Fibroblast of lung (primary cell): Measurements from ENCODE around the gene CACNG3. TPM values are rescaled to one million over a fixed set of nuclear protein-coding genes. Genes with fewer than 3 reads are reported as not detected.

ENCODE experiments used
- DNase-seq, 2 donors: peaks; one replicate each; pipeline versions ENCODE4 v3.0.0 to v3.0.0-alpha.2; 2010; ENCODE audit warnings: low read depth in 2 of 2
- H2AFZ ChIP-seq: 2 replicates; pipeline ENCODE4 v1.5.1; 2012; ENCODE audit warnings: low read length, control low read depth, inconsistent platforms
- H3K27ac ChIP-seq: 2 replicates; pipeline ENCODE4 v1.5.1; 2011; ENCODE audit warnings: low read length, control low read depth; ENCODE audit not compliant: insufficient read depth
- H3K27me3 ChIP-seq: 2 replicates; pipeline ENCODE4 v1.5.1; 2011; ENCODE audit warnings: mild to moderate bottlenecking, low read length; ENCODE audit not compliant: control insufficient read depth, insufficient read depth
- H3K36me3 ChIP-seq: 2 replicates; pipeline ENCODE4 v1.5.1; 2011; ENCODE audit warnings: low read length; ENCODE audit not compliant: control insufficient read depth, insufficient read depth
- H3K4me1 ChIP-seq: 2 replicates; pipeline ENCODE4 v1.5.1; 2011; ENCODE audit warnings: low read length; ENCODE audit not compliant: control insufficient read depth, insufficient read depth; ENCODE audit errors: extremely low read depth
- H3K4me2 ChIP-seq: 2 replicates; pipeline ENCODE4 v1.5.1; 2011; ENCODE audit warnings: low read length, control low read depth; ENCODE audit not compliant: insufficient read depth; ENCODE audit errors: extremely low read depth
- H3K4me3 ChIP-seq, 4 experiments: fragments of 200-600 bp in 1 of 4; sonication (generic) in 1 of 4; replicated peaks in 1 of 4; 2 replicates each; pipeline ENCODE4 v1.5.1; 2011 to 2016; ENCODE audit warnings: low read length in 4 of 4, low read depth in 3 of 4, mild to moderate bottlenecking in 3 of 4, control low read depth in 2 of 4, inconsistent platforms in 1 of 4, mixed read lengths in 1 of 4; ENCODE audit not compliant: insufficient read depth in 1 of 4; ENCODE audit errors: control extremely low read depth in 1 of 4
- H3K79me2 ChIP-seq: 2 replicates; pipeline ENCODE4 v1.5.1; 2012; ENCODE audit warnings: mild to moderate bottlenecking, low read length, inconsistent platforms; ENCODE audit not compliant: control insufficient read depth, insufficient read depth
- H3K9ac ChIP-seq: 2 replicates; pipeline ENCODE4 v1.5.1; 2011; ENCODE audit warnings: mild to moderate bottlenecking, low read length, control low read depth; ENCODE audit not compliant: insufficient read depth
- H3K9me3 ChIP-seq: 2 replicates; pipeline ENCODE4 v1.5.1; 2012; ENCODE audit warnings: low read depth, low read length; ENCODE audit not compliant: control insufficient read depth, insufficient read depth
- H4K20me1 ChIP-seq: 2 replicates; pipeline ENCODE4 v1.5.1; 2011; ENCODE audit warnings: low read length; ENCODE audit not compliant: control insufficient read depth, insufficient read depth; ENCODE audit errors: extremely low read depth
- EZH2 ChIP-seq: IDR thresholded peaks from 2 replicates; pipeline ENCODE4 v1.5.1; 2012; ENCODE audit warnings: low read length, control low read depth, mild to moderate bottlenecking; ENCODE audit errors: missing control alignments
- polyA plus RNA-seq, 2 donors: library from polyadenylated mRNA; depleted of rRNA in 1 of 2; stranded (reverse) in 1 of 2; unstranded in 1 of 2; fragments of >200 nt; gene quantifications; 2 replicates each; pipeline ENCODE4 v1.2.1, GENCODE V29; 2011 to 2012; ENCODE audit warnings: missing spikeins in 1 of 2
- total RNA-seq: library from RNA; depleted of rRNA; stranded (reverse); fragments of >200 nt; gene quantifications from 2 replicates; pipeline ENCODE4 v1.2.1, GENCODE V29; 2014
- TF ChIP-seq, protein P1 (sequence below), 2 donors: IDR thresholded peaks in 1 of 2; conservative IDR thresholded peaks in 1 of 2; 1 replicate in 1 of 2; 2 replicates in 1 of 2; pipeline ENCODE4 v1.5.1; 2011 to 2012; ENCODE audit warnings: low read length in 2 of 2, control low read depth in 1 of 2, inconsistent platforms in 1 of 2, low read depth in 1 of 2, mild to moderate bottlenecking in 1 of 2

The CACNG3 gene
- total and polyA plus RNA-seq, 2 donors (not counting 1 experiment from before 2014, with no cell fraction given), result not detected

DNA sequence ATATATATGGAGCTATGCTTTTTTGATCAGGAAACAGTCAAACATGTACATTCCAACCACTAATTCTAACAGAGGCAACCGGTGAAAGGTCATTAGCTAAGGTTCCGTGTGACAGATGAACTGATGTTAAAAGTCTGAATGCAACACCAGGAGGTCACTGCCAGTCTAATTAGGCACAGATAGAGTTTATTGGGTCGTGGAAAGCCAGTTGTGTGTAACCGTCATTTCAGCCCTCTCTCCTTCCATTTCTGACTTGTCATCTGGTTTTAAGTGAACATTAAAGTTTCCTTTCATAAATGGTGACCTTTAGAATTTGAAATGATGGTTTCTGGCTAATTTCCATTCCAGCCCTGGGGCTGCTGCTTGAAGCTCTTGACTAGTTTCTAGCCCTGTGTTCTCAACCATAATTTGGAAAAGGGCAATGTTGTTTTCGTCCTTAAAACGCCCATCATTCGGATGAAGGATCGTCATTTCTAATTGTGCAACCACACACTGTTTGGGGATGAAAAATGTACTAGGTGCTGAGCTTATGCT, 23.9 kb downstream of the CACNG3 start:
- H3K4me2 ChIP-seq, result no peak overlapping the region
- no peaks in the 10 kb centered on the region for H4K20me1 ChIP-seq
- H2AFZ ChIP-seq, result no peak overlapping the region
- no peak overlapping the region for H3K9ac ChIP-seq
- no peak overlapping the region for H3K4me3 ChIP-seq
- no peaks in the 10 kb centered on the region for H3K4me1 ChIP-seq
- H3K9me3 ChIP-seq, result no peaks in the 10 kb centered on the region
- H3K27me3 ChIP-seq, result no peaks in the 10 kb centered on the region
- no peaks in the 10 kb centered on the region for H3K79me2 ChIP-seq
- DNase-seq, result no peak
- TF ChIP-seq, protein P1, sequence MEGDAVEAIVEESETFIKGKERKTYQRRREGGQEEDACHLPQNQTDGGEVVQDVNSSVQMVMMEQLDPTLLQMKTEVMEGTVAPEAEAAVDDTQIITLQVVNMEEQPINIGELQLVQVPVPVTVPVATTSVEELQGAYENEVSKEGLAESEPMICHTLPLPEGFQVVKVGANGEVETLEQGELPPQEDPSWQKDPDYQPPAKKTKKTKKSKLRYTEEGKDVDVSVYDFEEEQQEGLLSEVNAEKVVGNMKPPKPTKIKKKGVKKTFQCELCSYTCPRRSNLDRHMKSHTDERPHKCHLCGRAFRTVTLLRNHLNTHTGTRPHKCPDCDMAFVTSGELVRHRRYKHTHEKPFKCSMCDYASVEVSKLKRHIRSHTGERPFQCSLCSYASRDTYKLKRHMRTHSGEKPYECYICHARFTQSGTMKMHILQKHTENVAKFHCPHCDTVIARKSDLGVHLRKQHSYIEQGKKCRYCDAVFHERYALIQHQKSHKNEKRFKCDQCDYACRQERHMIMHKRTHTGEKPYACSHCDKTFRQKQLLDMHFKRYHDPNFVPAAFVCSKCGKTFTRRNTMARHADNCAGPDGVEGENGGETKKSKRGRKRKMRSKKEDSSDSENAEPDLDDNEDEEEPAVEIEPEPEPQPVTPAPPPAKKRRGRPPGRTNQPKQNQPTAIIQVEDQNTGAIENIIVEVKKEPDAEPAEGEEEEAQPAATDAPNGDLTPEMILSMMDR (conservative IDR thresholded peaks at IDR 0.05 in 1 of 2, IDR thresholded peaks at IDR 0.05 in 1 of 2; ENCODE audit: low read depth in 1 of 2, low read length in 2 of 2), result no peak
- TF ChIP-seq EZH2, result no peak
- H3K27ac ChIP-seq, result no peak overlapping the region
- no peaks in the 10 kb centered on the region for H3K36me3 ChIP-seq

GRCh38 chr16:24281466-24281865, 25.3 kb downstream of the CACNG3 start:
- H3K4me2 ChIP-seq, result no peak overlapping the region
- no peaks in the 10 kb centered on the region for H3K27me3 ChIP-seq
- H3K9ac ChIP-seq, result no peak overlapping the region
- no peaks in the 10 kb centered on the region for H3K36me3 ChIP-seq
- H3K9me3 ChIP-seq, result no peaks in the 10 kb centered on the region
- no peak overlapping the region for H3K27ac ChIP-seq
- DNase-seq, result no peak
- no peaks in the 10 kb centered on the region for H3K4me1 ChIP-seq
- no peak overlapping the region for H3K4me3 ChIP-seq
- no peaks in the 10 kb centered on the region for H3K79me2 ChIP-seq
- H2AFZ ChIP-seq, result no peak overlapping the region
- TF ChIP-seq, protein P1 (conservative IDR thresholded peaks at IDR 0.05 in 1 of 2, IDR thresholded peaks at IDR 0.05 in 1 of 2; ENCODE audit: low read depth in 1 of 2, low read length in 2 of 2), result no peak
- no peak for TF ChIP-seq EZH2
- no peaks in the 10 kb centered on the region for H4K20me1 ChIP-seq

- no peak for DNase-seq
- H3K79me2 ChIP-seq, result no peaks in the 10 kb centered on the region
- TF ChIP-seq EZH2, result no peak
- TF ChIP-seq, protein P1 (conservative IDR thresholded peaks at IDR 0.05 in 1 of 2, IDR thresholded peaks at IDR 0.05 in 1 of 2; ENCODE audit: low read depth in 1 of 2, low read length in 2 of 2), result no peak
- H3K4me1 ChIP-seq, result no peaks in the 10 kb centered on the region
- no peaks in the 10 kb centered on the region for H3K27me3 ChIP-seq
- no peak overlapping the region for H3K9ac ChIP-seq
- H3K27ac ChIP-seq, result no peak overlapping the region
- H3K36me3 ChIP-seq, result no peaks in the 10 kb centered on the region
- no peak overlapping the region for H3K4me3 ChIP-seq
- H2AFZ ChIP-seq, result no peak overlapping the region
- no peak overlapping the region for H3K4me2 ChIP-seq
- no peaks in the 10 kb centered on the region for H3K9me3 ChIP-seq
- no peaks in the 10 kb centered on the region for H4K20me1 ChIP-seq
Observed at GRCh38 chr16:24282141-24282540, 26.0 kb downstream of the CACNG3 start.
